ENCODE results near the gene PIGQ. TPM values are rescaled to one million over a fixed set of nuclear protein-coding genes. Genes with fewer than 3 reads are reported as not detected.

Gene PIGQ
- total and polyA plus RNA-seq, 2 experiments from 2014 or later: 30.2 to 62.3 TPM

DNA sequence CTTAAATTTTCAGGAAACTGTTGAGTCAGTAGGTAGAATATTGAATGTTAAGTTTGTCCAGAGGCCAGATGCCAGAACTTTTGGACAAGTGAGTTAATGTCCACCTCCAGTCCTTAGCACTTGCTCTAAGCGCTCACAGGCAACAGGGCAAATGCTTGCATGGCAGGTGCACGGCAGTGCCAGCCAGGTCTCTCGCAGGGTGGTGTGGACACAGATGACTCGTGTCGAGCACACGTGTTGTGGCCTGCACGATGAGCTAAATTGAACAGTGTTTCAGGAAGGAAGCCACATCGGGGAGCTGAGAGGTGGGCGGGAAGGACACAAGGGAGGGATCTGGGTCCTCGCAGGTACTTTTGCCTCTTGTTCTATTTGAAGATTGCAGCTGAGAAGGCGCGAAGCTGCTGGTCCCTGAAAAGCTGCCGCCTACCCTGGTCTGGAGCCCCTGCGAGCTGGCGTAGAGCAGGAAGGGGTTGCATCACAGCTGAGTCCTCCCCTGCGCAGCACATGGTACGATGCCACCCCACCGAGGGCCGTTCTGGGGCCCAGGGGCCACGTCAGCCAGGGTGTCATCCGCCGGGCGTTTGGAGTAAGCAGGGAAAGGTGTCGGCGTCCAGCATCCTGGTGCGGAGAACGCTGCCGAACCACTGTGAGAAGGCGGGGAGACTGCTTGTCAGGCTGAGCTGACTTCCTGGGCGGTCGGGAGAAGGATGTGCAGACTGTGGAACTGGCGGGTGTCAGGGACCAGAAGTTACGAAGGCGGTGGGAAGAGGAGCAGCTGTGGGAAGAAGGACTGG, 26.4 kb downstream of the PIGQ start:
- Histone ChIP-seq H3K27ac (ENCODE audit: low read depth) (no peak overlapping the region), H3K79me2 (replicated peaks; ENCODE audit: insufficient read depth) (peaks cover 30% of the 10 kb centered on the region), H4K20me1 (replicated peaks; ENCODE audit: insufficient read depth) (peaks cover 15% of the 10 kb centered on the region), H3K36me3 (ENCODE audit: insufficient read depth) (no peaks in the 10 kb centered on the region), H3K9me2 (ENCODE audit: insufficient read depth) (no peaks in the 10 kb centered on the region), H3K4me2 (no peak overlapping the region), H3K4me1 (ENCODE audit: insufficient read depth) (no peaks in the 10 kb centered on the region), H3K27me3 (ENCODE audit: insufficient read depth) (no peaks in the 10 kb centered on the region), H2AFZ (no peak overlapping the region), H3F3A (replicated peaks; ENCODE audit: low read depth) (0 out of 2 replicates have a peak, but pooled peaks cover 3% of the 10 kb centered on the region), H3K4me3 (no peak overlapping the region)
- no peaks in the 10 kb centered on the region; the same call in 1 of the 3 replicates for H3K9me3 Mint-ChIP-seq
- peaks cover 3% of the 10 kb centered on the region for H3K4me1 Mint-ChIP-seq
- H3K4me3 Mint-ChIP-seq: no peak overlapping the region; the same call in 2 of the 3 replicates
- ATAC-seq (no peak), DNase-seq (ENCODE audit: low spot score) (no peak)
- H3K27ac Mint-ChIP-seq: no peak overlapping the region
- H3K27me3 Mint-ChIP-seq (ENCODE audit: insufficient read depth, low read depth, poor library complexity): peaks cover 17% of the 10 kb centered on the region
- TF ChIP-seq, protein P1, sequence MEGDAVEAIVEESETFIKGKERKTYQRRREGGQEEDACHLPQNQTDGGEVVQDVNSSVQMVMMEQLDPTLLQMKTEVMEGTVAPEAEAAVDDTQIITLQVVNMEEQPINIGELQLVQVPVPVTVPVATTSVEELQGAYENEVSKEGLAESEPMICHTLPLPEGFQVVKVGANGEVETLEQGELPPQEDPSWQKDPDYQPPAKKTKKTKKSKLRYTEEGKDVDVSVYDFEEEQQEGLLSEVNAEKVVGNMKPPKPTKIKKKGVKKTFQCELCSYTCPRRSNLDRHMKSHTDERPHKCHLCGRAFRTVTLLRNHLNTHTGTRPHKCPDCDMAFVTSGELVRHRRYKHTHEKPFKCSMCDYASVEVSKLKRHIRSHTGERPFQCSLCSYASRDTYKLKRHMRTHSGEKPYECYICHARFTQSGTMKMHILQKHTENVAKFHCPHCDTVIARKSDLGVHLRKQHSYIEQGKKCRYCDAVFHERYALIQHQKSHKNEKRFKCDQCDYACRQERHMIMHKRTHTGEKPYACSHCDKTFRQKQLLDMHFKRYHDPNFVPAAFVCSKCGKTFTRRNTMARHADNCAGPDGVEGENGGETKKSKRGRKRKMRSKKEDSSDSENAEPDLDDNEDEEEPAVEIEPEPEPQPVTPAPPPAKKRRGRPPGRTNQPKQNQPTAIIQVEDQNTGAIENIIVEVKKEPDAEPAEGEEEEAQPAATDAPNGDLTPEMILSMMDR (conservative IDR thresholded peaks at IDR 0.05; ENCODE audit: low read depth in 2 of 2): no peak
- TF ChIP-seq, protein P2, sequence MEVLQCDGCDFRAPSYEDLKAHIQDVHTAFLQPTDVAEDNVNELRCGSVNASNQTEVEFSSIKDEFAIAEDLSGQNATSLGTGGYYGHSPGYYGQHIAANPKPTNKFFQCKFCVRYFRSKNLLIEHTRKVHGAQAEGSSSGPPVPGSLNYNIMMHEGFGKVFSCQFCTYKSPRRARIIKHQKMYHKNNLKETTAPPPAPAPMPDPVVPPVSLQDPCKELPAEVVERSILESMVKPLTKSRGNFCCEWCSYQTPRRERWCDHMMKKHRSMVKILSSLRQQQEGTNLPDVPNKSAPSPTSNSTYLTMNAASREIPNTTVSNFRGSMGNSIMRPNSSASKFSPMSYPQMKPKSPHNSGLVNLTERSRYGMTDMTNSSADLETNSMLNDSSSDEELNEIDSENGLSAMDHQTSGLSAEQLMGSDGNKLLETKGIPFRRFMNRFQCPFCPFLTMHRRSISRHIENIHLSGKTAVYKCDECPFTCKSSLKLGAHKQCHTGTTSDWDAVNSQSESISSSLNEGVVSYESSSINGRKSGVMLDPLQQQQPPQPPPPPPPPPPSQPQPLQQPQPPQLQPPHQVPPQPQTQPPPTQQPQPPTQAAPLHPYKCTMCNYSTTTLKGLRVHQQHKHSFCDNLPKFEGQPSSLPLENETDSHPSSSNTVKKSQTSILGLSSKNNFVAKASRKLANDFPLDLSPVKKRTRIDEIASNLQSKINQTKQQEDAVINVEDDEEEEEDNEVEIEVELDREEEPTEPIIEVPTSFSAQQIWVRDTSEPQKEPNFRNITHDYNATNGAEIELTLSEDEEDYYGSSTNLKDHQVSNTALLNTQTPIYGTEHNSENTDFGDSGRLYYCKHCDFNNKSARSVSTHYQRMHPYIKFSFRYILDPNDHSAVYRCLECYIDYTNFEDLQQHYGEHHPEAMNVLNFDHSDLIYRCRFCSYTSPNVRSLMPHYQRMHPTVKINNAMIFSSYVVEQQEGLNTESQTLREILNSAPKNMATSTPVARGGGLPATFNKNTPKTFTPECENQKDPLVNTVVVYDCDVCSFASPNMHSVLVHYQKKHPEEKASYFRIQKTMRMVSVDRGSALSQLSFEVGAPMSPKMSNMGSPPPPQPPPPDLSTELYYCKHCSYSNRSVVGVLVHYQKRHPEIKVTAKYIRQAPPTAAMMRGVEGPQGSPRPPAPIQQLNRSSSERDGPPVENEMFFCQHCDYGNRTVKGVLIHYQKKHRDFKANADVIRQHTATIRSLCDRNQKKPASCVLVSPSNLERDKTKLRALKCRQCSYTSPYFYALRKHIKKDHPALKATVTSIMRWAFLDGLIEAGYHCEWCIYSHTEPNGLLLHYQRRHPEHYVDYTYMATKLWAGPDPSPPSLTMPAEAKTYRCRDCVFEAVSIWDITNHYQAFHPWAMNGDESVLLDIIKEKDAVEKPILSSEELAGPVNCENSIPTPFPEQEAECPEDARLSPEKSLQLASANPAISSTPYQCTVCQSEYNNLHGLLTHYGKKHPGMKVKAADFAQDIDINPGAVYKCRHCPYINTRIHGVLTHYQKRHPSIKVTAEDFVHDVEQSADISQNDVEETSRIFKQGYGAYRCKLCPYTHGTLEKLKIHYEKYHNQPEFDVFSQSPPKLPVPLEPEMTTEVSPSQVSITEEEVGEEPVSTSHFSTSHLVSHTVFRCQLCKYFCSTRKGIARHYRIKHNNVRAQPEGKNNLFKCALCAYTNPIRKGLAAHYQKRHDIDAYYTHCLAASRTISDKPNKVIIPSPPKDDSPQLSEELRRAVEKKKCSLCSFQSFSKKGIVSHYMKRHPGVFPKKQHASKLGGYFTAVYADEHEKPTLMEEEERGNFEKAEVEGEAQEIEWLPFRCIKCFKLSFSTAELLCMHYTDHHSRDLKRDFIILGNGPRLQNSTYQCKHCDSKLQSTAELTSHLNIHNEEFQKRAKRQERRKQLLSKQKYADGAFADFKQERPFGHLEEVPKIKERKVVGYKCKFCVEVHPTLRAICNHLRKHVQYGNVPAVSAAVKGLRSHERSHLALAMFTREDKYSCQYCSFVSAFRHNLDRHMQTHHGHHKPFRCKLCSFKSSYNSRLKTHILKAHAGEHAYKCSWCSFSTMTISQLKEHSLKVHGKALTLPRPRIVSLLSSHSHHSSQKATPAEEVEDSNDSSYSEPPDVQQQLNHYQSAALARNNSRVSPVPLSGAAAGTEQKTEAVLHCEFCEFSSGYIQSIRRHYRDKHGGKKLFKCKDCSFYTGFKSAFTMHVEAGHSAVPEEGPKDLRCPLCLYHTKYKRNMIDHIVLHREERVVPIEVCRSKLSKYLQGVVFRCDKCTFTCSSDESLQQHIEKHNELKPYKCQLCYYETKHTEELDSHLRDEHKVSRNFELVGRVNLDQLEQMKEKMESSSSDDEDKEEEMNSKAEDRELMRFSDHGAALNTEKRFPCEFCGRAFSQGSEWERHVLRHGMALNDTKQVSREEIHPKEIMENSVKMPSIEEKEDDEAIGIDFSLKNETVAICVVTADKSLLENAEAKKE (CRISPR knock-in tag; IDR thresholded peaks at IDR 0.05): no peak
- TF ChIP-seq ZNF331 (CRISPR knock-in tag; IDR thresholded peaks at IDR 0.05; ENCODE audit: low read depth) (no peak), JUNB (IDR thresholded peaks at IDR 0.05; ENCODE audit: unreplicated experiment) (no peak), STAT1 (IDR thresholded peaks at IDR 0.05; ENCODE audit: unreplicated experiment) (no peak), NANOG (IDR thresholded peaks at IDR 0.05; ENCODE audit: borderline replicate concordance) (no peak), EZH2 (IDR thresholded peaks at IDR 0.05; ENCODE audit: low read depth, unreplicated experiment) (no peak), ZNF114 (CRISPR knock-in tag; IDR thresholded peaks at IDR 0.05) (no peak), CREB1 (CRISPR knock-in tag; IDR thresholded peaks at IDR 0.05; ENCODE audit: low read depth) (no peak), EZH2phosphoT487 (IDR thresholded peaks at IDR 0.05; ENCODE audit: unreplicated experiment) (no peak)
- TF ChIP-seq, protein P3, sequence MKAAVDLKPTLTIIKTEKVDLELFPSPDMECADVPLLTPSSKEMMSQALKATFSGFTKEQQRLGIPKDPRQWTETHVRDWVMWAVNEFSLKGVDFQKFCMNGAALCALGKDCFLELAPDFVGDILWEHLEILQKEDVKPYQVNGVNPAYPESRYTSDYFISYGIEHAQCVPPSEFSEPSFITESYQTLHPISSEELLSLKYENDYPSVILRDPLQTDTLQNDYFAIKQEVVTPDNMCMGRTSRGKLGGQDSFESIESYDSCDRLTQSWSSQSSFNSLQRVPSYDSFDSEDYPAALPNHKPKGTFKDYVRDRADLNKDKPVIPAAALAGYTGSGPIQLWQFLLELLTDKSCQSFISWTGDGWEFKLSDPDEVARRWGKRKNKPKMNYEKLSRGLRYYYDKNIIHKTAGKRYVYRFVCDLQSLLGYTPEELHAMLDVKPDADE (IDR thresholded peaks at IDR 0.05): no peak
- TF ChIP-seq, protein P4, sequence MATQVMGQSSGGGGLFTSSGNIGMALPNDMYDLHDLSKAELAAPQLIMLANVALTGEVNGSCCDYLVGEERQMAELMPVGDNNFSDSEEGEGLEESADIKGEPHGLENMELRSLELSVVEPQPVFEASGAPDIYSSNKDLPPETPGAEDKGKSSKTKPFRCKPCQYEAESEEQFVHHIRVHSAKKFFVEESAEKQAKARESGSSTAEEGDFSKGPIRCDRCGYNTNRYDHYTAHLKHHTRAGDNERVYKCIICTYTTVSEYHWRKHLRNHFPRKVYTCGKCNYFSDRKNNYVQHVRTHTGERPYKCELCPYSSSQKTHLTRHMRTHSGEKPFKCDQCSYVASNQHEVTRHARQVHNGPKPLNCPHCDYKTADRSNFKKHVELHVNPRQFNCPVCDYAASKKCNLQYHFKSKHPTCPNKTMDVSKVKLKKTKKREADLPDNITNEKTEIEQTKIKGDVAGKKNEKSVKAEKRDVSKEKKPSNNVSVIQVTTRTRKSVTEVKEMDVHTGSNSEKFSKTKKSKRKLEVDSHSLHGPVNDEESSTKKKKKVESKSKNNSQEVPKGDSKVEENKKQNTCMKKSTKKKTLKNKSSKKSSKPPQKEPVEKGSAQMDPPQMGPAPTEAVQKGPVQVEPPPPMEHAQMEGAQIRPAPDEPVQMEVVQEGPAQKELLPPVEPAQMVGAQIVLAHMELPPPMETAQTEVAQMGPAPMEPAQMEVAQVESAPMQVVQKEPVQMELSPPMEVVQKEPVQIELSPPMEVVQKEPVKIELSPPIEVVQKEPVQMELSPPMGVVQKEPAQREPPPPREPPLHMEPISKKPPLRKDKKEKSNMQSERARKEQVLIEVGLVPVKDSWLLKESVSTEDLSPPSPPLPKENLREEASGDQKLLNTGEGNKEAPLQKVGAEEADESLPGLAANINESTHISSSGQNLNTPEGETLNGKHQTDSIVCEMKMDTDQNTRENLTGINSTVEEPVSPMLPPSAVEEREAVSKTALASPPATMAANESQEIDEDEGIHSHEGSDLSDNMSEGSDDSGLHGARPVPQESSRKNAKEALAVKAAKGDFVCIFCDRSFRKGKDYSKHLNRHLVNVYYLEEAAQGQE (IDR thresholded peaks at IDR 0.05; ENCODE audit: unreplicated experiment): no peak
- H3K36me3 Mint-ChIP-seq (ENCODE audit: low read depth): peaks cover 16% of the 10 kb centered on the region

All from GM23338 (cell line).